Activated T-cell treated with anti-CD3 and anti-CD28 coated beads for 48 hours (primary cell): ENCODE measurements around the gene SOX15.
"Not testable (repeated sequence)": the region's sequence is repeated elsewhere in the genome, so short reads cannot be mapped to it uniquely, and the experiment has no call there.

Source experiments
- DNase-seq: peaks from one replicate; pipeline ENCODE4 v3.0.0-alpha.2; 2020; ENCODE audit warnings: low read depth

Gene SOX15

GRCh38 chr17:7610641-7611040, 20.7 kb upstream of the SOX15 start:
- DNase-seq, result no peak

- no peak for DNase-seq
Measured at GRCh38 chr17:7606280-7606679, 16.4 kb upstream of the SOX15 start.

- DNase-seq, result not testable (repeated sequence)
Measured at GRCh38 chr17:7597561-7597960, 7.7 kb upstream of the SOX15 start.

- DNase-seq, result no peak
Measured at GRCh38 chr17:7593296-7593695, 3.4 kb upstream of the SOX15 start.

GRCh38 chr17:7592422-7593021, 2.6 kb upstream of the SOX15 start:
- no peak for DNase-seq

GRCh38 chr17:7591596-7591995, 1.7 kb upstream of the SOX15 start:
- no peak for DNase-seq

GRCh38 chr17:7590743-7591142, 849 bp upstream of the SOX15 start:
- no peak for DNase-seq

- peak; percentile 58 for DNase-seq
Measured at GRCh38 chr17:7589204-7589868, 558 bp downstream of the SOX15 start.

- DNase-seq, result no peak
Measured at GRCh38 chr17:7588553-7589203, 1.2 kb downstream of the SOX15 start.

GRCh38 chr17:7587420-7588151, 2.3 kb downstream of the SOX15 start:
- DNase-seq, result no peak

GRCh38 chr17:7586673-7587419, 3.0 kb downstream of the SOX15 start:
- no peak for DNase-seq

GRCh38 chr17:7583253-7584109, 6.4 kb downstream of the SOX15 start, which contains the start of gene MPDU1:
TSS of gene MPDU1 (plus strand) at chr17:7583852. CDS start at chr17:7583863, 11 bp downstream.
- DNase-seq, result peak; percentile 94

GRCh38 chr17:7582396-7583252, 7.3 kb downstream of the SOX15 start:
- DNase-seq, result no peak

- no peak for DNase-seq
Measured at GRCh38 chr17:7580604-7581575, 9.0 kb downstream of the SOX15 start.

GRCh38 chr17:7579834-7580603, 9.9 kb downstream of the SOX15 start:
- no peak for DNase-seq

- peak; percentile 71 for DNase-seq
Measured at GRCh38 chr17:7579001-7579833, 10.7 kb downstream of the SOX15 start, which contains the start of gene CD68. TSS of gene CD68 (plus strand) at chr17:7579638. CDS start at chr17:7579678, 40 bp downstream.
